ENCODE measurements around the gene HOXA1. TPM values are rescaled to one million over a fixed set of nuclear protein-coding genes. Genes with fewer than 3 reads are reported as not detected.

Gene HOXA1
- total and polyA plus RNA-seq, 2 of the 4 experiments (the other 2 are of a cell fraction) = 0.54 to 1.8 TPM

DNA sequence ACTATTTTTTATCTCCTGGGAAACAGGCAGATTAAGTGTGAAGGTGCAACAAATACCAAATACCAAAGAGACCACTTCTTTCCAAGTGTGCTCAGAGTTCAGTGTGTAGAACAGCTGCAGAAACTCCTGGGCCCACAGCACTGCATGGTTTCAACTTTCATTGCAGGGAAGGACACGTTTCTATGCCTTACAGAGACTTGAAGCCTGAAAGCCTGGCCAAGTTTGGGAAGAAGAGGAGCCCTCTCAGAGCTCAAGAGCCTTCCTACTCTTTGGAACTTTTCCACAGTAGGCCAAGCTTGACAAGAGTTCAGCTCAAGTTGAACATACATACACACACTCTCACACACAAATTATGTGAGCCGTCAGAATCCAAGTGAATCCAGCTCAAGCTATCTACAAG is 32.2 kb upstream of the HOXA1 start:
- no TSS peak for BruUV-seq (replicated peaks)
- Histone ChIP-seq H2AK5ac (ENCODE audit: low read depth, low read length) (peak overlapping the region; percentile 19), H3K36me3 (ENCODE audit: control insufficient read depth, insufficient read depth, low read length) (peaks cover 3% of the 10 kb centered on the region; the same call in 1 of the 2 replicates), H3K18ac (ENCODE audit: low read depth, low read length) (no peak overlapping the region), H3K4me3 (ENCODE audit: insufficient read depth, low read depth, low read length) (no peak overlapping the region), H3K9ac (ENCODE audit: low read depth, low read length) (no peak overlapping the region; the same call in 1 of the 2 replicates), H3K79me1 (ENCODE audit: low read depth in 1 of 2, low read length in 2 of 2) (peaks cover 20 to 48% of the 10 kb centered on the region in 2 experiments), H3K4ac (ENCODE audit: low read depth, low read length) (peak overlapping the region; percentile 3; the same call in 1 of the 2 replicates), H4K91ac (ENCODE audit: insufficient read depth, low read depth, low read length) (no peak overlapping the region), H3K4me1 (ENCODE audit: control insufficient read depth, insufficient read depth, low read length) (peaks cover 28% of the 10 kb centered on the region), H2AFZ (replicated peaks; ENCODE audit: low read length, poor library complexity) (no peak overlapping the region), H4K5ac (ENCODE audit: low read depth, low read length) (no peak overlapping the region), H3K27ac (ENCODE audit: insufficient read depth, low read length) (peak overlapping the region; percentile 33; the same call in 1 of the 2 replicates), H2AK9ac (replicated peaks; ENCODE audit: low read depth, low read length, poor library complexity) (no peak overlapping the region), H2BK15ac (ENCODE audit: low read depth, low read length) (no peak overlapping the region), H3K9me1 (ENCODE audit: insufficient read depth, low read length) (peaks cover 7% of the 10 kb centered on the region), H4K20me1 (ENCODE audit: insufficient read depth, low read length) (no peaks in the 10 kb centered on the region), H2BK20ac (ENCODE audit: low read depth, low read length) (no peak overlapping the region), H4K8ac (ENCODE audit: low read depth in 2 of 2, low read length in 2 of 2) (no peak overlapping the region), H3K9me3 (ENCODE audit: control insufficient read depth, insufficient read depth, low read length) (no peaks in the 10 kb centered on the region), H2BK5ac (ENCODE audit: low read depth, low read length, poor library complexity, severe bottlenecking) (no peak overlapping the region), H3K4me2 (ENCODE audit: low read depth, low read length) (peak overlapping the region; percentile 10; the same call in 1 of the 2 replicates), H3K56ac (ENCODE audit: extremely low read depth, insufficient read depth, low read length) (no peak overlapping the region), H3K14ac (replicated peaks; ENCODE audit: low read depth, low read length) (no peak overlapping the region; the same call in 1 of the 2 replicates), H3K23ac (ENCODE audit: low read depth, low read length) (peak overlapping the region; percentile 51), H2BK120ac (ENCODE audit: low read depth, low read length) (0 out of 2 replicates have a peak overlapping the region, but pooled peaks have one; percentile 9), H3K27me3 (ENCODE audit: control insufficient read depth, insufficient read depth, low read length) (no peaks in the 10 kb centered on the region)
- 17% methylated on average over 1 of the region's 2 CpGs; no CpG with 5 or more reads in 1 of the 2 experiments for WGBS, 2 experiments (ENCODE audit: extremely low coverage in 2 of 2, insufficient read length in 1 of 2)
- CTCF ChIA-PET = interaction anchor here (1.0 kb wide), 1 partner anchor 17 kb away, joined by 4 read pairs; no protein-coding TSS in a partner anchor
- intact Hi-C loops (cut with micrococcal nuclease) (loop anchor here (2.0 kb wide), 1 partner anchor 31 kb away; no protein-coding TSS in a partner anchor), dilution Hi-C loops (cut with HindIII; ENCODE audit: low sequenced_read_pairs, unreplicated experiment) (no loop called here), in situ Hi-C loops (cut with MboI; ENCODE audit: low sequenced_read_pairs) (no loop called here)
- POLR2A ChIA-PET (ENCODE audit: unreplicated experiment) = no interaction called here
- DNase-seq (peak; percentile 78), ATAC-seq (ENCODE audit: low read depth) (no peak)
- TF ChIP-seq RCOR1 (IDR thresholded peaks at IDR 0.05; ENCODE audit: insufficient replicate concordance, low read length) (no peak), RFX5 (IDR thresholded peaks at IDR 0.05; ENCODE audit: low read depth, low read length) (no peak), MAFK (IDR thresholded peaks at IDR 0.05; ENCODE audit: low read depth, low read length) (no peak), SMC3 (IDR thresholded peaks at IDR 0.05; ENCODE audit: low read depth, low read length) (no peak), NFE2L2 (IDR thresholded peaks at IDR 0.05; ENCODE audit: low read depth, low read length) (no peak), CHD1 (IDR thresholded peaks at IDR 0.05; ENCODE audit: low read depth, low read length) (no peak), MXI1 (IDR thresholded peaks at IDR 0.05; ENCODE audit: borderline replicate concordance, low read depth, low read length) (no peak), MAZ (IDR thresholded peaks at IDR 0.05; ENCODE audit: borderline replicate concordance, low read depth, low read length) (no peak), BHLHE40 (IDR thresholded peaks at IDR 0.05; ENCODE audit: low read depth, low read length) (no peak), FOS (IDR thresholded peaks at IDR 0.05; ENCODE audit: low read depth, low read length) (no peak)
- TF ChIP-seq, protein P1, sequence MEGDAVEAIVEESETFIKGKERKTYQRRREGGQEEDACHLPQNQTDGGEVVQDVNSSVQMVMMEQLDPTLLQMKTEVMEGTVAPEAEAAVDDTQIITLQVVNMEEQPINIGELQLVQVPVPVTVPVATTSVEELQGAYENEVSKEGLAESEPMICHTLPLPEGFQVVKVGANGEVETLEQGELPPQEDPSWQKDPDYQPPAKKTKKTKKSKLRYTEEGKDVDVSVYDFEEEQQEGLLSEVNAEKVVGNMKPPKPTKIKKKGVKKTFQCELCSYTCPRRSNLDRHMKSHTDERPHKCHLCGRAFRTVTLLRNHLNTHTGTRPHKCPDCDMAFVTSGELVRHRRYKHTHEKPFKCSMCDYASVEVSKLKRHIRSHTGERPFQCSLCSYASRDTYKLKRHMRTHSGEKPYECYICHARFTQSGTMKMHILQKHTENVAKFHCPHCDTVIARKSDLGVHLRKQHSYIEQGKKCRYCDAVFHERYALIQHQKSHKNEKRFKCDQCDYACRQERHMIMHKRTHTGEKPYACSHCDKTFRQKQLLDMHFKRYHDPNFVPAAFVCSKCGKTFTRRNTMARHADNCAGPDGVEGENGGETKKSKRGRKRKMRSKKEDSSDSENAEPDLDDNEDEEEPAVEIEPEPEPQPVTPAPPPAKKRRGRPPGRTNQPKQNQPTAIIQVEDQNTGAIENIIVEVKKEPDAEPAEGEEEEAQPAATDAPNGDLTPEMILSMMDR (conservative IDR thresholded peaks at IDR 0.05; ENCODE audit: low read depth, low read length) = no peak
- TF ChIP-seq, protein P2, sequence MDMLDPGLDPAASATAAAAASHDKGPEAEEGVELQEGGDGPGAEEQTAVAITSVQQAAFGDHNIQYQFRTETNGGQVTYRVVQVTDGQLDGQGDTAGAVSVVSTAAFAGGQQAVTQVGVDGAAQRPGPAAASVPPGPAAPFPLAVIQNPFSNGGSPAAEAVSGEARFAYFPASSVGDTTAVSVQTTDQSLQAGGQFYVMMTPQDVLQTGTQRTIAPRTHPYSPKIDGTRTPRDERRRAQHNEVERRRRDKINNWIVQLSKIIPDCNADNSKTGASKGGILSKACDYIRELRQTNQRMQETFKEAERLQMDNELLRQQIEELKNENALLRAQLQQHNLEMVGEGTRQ (IDR thresholded peaks at IDR 0.05; ENCODE audit: low read depth, low read length) = no peak

Data from IMR-90 (cell line).